HG03060 (cell line): ENCODE measurements around the gene STAG1.
A peak's percentile ranks its signal among the peaks of the same experiment; 100 is the strongest.
"Not testable (repeated sequence)": the region's sequence is repeated elsewhere in the genome, so short reads cannot be mapped to it uniquely, and the experiment has no call there.

Experiments used
- ATAC-seq: cut with Tn5 transposase; IDR thresholded peaks from one replicate; pipeline ENCODE4 v1.9.1; 2021; ENCODE audit warnings: low read depth, moderate number of reproducible peaks; ENCODE audit not compliant: unreplicated experiment

The STAG1 gene

DNA sequence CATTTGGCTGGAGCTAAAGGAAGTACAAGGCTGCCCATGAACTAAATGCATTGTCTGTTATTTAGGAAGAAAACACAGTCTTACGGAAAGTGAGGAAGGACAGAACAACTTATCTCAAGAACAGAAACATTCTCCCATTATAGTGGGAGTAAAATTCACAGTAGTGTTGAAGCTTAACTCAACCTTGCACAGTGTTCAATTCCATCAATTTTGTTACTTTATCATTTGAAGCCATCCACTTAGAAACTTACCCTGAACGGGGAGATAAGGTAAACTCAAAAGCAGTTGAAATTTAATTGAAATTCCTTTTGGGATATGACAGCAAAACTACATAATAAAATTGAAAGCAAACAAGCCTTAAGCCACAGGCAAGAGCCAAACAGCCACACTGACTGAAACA lies 315.1 kb downstream of the STAG1 start:
- no peak for ATAC-seq

DNA sequence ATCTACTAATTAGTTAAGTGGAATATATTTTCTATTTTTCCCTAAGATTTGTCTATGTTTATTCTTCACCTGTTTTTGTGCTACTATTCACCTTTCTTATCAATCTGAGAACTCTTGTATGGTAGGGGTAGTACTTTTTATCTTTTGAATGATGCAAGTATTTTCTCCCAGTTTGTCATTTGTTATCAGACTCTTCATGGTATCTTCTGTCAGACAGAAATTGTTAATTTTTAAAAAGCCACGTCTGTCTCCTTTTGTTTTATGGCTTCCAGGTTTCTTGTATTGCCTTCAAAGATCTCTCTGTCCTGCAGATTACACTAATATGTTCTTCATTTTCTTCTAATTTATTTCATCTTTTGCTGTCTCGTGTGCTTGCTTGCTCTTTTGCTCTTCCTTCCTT lies 317.7 kb downstream of the STAG1 start:
- ATAC-seq = no peak

DNA sequence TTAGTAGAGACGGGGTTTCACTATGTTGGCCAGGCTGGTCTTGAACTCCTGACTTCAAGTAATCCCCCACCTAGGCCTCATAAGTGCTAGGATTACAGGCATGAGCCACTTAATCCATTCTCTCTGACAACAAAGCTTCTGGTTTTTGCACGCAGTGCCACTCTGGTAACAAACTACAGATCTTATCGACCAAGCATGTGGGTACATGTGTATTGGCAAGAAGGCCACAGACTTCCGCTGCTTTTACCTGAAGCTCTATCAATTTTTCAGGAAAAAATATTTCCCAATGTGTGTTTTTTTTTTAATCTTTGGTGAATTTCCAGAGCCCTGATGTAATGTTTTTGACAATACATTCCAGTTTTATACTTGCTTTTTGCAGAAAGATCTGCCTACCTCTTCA lies 319.5 kb downstream of the STAG1 start:
- ATAC-seq = no peak

DNA sequence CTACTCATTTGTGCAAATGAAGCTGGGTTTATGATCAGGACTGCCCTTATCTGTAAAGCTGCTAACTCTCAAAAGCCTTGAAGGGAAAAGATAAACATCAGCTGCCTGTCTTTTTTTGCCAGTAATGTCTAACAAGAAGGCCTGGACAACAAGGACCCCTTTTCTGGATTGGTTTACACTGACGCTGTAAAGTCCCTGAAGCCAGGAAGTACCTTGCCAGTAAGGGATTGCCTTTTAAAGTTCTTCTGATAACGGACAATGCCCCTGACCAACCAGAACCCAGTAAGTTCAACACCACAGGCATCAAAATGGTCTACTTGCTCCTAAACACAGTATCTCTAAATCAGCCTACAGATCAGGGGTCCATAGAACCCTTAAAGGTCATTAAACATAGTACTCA lies 324.0 kb downstream of the STAG1 start:
- ATAC-seq = no peak

DNA sequence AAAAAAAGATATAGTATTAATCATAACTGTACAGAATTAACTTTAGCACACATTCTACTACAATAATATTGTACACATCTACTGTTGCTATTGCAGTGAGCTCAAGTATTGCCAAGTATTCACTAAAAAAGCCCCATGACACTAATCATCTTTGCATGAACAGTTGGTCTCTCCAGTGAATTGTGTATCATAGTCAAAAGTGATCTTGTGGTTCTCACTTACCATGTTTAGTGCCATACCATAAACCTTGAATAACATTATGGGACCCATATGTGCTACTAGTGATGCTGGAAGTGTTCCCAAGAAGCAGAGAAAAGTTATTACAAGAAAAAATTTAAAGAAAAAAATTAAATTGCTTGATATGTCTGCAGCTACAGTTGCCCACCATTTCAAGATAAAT lies 324.9 kb downstream of the STAG1 start:
- ATAC-seq = no peak

DNA sequence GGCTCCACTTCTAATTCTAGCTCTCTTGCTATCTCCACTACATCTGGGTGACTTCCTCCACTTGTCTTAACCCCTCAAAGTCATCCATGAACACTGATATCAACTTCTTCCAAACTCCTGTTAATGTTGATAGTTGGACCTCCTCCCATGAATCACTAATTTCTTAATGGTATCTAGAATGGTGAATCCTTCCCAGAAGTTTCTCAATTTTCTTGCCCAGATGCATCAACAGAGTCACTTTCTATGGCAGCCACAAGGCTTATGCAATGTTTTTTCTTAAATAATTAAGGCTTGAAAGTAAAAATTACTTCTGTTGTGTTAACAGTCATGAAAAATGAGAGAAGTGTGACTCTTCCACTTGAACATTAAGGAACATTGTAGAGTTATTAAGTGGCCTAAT lies 337.7 kb downstream of the STAG1 start:
- ATAC-seq = no peak

DNA sequence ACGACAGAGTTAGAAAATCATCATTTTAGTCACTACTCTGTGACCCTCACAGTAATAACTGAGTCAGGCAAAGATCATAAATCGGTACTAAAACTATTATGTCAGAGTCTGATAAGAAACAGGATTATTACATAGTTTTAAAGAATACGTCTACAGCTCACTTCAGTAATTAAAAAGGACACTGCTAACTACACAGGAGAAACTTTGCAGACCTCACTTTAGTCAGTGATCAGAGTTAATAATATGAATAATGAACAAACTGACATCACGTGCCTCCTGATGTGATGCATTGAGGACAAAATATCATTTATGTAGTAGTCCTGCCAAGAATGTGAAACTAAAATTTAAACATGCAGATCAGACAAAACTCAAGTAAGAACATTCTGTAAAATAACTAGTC lies 339.9 kb downstream of the STAG1 start:
- no peak for ATAC-seq

DNA sequence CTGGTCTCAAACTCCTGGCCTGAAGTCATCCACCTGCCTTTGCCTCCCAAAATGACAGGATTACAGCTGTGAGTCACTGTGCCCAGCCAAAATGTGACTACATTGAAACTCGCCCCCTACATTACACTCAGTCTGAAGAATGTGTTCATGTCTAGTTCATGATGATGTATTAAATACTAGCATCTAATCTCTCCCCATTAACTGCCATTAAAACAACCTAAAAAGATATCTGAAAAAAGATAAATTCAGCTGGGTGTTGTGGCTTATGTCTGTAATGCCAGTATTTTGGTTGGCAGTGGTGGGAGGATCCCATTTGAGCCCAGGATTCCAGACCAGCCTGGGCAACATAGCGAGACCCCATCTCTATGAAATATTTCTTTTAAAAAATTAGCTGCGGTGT lies 342.6 kb downstream of the STAG1 start:
- ATAC-seq = no peak

DNA sequence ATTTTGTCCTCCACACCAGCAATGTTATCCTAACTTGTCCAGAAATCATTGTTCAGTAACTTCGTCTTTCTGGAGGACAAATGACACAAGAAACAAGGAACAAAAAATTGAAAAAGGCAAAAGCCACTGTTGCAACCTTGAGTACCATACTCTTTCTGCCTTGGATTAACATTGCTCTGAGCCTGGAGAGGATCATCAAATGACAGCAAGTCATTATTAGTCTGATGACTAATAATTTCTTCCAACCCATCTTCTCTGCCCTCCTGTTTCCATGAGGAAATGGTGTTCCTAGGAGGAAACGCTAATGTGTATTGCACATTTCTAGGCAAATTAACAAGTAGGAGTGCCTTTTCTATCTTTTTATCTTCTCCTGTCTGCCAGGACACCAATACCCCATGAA lies 348.1 kb downstream of the STAG1 start:
- no peak for ATAC-seq

DNA sequence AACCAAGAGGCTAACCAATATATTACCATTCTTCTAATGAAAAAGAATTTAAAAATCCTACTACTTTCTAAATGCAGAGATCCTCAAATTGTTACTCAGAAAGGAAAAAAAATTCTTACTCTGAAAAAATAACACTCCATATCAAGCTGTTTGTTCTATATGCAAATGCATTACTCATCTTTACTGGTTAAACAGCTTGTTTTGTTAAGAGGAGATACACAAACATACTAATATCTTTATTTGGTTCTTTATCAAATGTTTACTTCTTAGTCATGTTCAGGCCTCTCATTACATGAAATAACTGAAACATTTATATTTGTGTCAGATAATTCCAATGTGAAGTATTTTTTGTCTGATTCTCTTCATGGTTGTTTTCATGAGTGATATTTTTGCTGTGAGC lies 355.3 kb downstream of the STAG1 start:
- ATAC-seq = no peak

DNA sequence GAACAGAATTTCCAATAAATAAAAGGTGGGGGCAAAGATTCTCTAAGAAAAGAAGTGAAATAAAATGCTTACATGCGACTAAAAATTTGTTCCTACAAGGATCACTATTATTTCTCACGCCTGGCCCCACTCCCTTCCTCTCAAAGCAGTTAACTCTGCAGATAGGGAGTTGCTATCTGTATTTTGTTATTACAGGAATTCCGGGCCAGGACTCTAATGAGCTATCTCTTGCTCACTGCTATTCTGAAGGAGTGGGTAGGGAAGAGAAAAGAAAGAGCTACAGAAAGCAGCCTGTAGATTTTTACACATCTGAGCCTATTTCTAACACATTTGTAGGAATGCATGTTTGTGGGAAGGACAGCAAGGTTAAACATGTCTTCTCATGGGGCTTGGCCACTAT lies 361.6 kb downstream of the STAG1 start:
- no peak for ATAC-seq

DNA sequence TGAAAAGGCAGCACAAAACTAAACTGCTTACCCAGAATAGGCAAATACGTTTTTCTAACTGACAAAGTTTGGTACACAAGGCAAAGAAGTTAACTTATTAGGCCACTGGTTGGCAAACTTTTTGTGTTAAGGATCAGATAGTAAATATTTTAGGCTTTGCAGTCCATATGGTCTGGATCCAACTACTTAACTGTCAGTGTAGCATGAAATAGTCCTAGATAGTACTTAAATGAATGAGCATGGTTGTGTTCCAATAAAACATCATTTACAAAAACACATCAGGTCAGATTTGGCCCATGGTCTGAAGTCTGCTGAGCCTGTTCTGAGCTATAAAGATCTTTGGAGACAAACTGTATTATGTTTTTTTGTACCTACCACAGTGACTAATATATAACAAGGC lies 365.1 kb downstream of the STAG1 start:
- ATAC-seq = no peak

DNA sequence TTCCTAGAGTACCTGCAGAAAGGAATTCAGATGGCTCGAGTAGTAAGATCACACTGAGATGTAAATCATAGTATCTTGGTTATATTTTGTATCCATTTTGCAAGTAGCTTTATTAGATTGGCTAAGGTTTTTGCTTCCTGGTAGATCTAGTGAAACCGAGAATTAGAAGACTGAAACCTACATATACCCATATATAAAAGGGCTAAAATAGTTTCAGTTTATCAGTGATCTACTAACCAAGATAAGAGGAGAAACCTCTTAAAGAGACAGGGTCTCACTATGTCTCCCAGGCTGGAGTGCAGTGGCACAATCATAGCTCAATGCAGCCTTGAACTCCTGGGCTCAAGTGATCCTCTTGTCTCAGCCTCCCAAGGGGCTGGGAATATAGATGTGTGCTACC lies 366.7 kb downstream of the STAG1 start:
- peak; percentile 75 for ATAC-seq

DNA sequence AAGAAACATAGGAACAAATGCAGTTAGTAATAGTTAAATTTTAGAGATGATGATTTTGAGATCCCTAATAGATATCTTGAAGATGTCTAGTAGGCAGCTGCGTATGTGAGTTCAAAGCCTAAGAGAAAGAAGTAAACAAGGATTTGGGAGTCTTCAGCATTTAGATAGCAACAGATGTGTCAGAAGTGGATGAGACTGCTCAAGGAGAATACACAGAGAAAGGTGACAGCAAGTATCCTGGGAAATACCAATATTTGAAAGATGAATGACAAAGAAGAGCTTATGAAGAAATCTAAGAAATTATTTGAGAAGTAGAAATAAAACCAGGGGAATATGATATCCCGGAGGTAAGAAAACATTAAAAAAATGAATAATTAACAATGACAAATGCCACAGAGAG lies 371.1 kb downstream of the STAG1 start:
- no peak for ATAC-seq

DNA sequence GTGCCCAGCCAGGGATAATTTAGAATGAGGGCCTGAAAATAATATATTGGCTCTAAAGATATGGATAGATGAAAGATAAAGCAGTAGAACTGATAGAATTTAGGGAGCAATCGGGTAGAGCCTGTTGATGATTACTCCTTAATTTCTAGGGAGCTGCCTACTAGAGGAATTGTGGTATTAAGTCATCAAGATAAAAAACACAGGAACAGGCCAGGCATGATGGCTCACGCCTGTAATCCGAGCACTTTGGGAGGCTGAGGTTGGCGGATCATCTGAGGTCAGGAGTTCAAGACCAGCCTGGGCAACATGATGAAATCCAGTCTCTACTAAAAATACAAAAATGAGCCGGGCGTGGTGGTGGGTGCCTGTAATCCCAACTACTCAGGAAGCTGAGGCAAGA lies 371.6 kb downstream of the STAG1 start:
- no peak for ATAC-seq

DNA sequence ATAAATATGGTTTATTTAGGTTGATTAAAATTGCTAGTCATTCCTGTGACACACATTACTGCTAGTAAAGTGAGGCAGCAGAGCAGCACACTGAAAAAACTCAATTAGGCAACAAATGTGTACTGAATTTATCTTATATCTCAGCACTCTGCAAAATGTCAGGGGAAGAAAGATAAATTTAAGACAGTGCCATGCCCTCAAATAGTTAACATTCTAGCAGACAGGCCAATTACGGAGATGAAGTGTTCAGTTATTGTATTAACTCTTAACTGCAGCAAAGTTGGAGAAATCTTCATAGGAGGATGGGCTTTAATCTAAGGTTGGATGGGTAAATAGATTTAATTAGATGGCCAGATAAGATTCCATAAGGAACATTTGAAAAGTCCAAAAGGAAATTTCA lies 374.2 kb downstream of the STAG1 start:
- no peak for ATAC-seq

DNA sequence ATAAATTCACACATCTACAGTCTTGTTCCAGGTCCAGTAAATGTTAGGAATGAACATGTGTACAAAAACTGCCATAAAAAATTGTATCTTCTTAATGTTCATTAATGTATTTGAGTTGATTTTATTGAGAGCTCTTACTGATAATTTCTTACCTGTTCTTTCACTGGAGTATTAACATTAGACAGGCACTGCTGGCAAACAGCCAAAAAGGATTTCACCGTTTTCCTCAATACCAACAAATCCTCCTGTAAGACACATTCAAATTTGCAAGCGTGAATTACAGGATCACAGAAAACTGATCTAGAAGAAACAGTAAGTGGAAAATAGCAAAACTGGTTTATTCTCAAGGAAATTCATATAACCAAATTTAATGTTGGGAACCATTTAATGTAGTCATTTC lies 374.7 kb downstream of the STAG1 start:
- ATAC-seq = no peak

DNA sequence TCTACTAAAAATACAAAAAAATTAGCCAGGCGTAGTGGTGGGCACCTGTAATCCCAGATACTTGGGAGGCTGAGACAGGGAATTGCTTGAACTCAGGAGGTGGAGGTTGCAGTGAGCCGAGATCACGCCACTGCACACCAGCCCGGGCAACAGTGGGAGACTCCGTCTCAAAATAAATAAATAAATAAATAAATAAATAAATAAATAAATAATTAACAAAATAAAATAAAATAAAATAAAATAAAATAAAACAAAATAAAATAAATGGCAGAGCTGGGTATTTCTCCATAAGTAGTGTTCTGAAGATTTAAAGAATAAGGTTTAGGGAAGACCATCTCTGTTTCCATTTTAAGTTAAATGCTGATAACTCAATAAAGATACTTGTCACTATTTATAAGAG lies 376.4 kb downstream of the STAG1 start:
- ATAC-seq = not testable (repeated sequence)

DNA sequence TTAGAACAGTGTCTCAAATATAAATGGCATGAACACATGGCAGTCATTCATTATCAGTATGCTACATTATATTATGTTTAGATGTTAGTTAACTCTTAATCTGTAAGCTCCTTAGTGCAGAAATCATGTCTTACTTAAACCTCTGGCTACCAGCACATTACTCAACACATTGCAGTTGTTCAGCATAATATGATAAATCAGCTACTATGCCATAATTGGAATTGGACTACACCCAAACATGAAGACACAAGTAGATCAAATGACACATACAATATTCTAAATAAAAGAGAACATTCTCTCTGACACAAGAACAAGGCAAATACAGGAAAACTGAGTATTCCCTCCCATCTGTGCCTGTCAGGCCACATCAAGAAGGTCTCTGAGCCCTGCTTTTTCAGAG lies 385.9 kb downstream of the STAG1 start:
- no peak for ATAC-seq

DNA sequence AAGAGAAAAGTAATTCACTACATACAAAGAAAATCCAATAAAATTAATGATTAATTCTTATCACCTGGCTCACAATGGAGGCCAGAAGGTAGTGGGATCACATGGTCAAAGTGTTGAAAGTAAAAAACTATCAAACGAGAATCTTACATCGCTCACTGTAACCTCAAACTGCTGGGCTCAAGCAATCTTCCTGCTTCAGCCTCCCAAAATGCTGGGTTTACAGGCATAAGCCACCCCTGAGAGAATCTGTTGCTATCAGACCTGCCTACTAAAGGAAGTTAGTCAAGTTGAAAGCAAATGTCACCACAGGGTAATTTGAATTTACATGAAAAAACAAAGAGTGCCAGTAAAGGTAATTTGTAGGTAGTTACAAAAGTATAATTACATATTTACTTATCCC lies 398.7 kb downstream of the STAG1 start:
- ATAC-seq = peak; percentile 60

DNA sequence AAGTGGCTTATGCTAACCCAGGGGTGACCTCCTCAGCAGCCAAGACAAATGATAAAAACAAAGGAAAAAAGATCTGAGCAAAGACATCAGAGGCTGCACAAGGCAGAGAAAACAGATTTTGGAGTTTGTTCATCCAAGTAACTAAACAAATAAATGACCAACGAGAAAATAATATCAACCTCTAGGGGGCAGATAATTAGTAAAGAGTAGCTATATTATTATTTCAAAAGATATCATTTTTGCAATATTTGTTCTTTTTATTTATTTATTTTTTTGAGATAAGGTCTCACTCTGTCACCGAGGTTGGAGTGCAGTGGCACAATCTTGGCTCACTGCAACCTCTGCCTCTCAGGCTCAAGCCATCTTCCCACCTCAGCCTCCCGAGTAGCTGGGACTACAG lies 400.3 kb downstream of the STAG1 start:
- no peak for ATAC-seq

DNA sequence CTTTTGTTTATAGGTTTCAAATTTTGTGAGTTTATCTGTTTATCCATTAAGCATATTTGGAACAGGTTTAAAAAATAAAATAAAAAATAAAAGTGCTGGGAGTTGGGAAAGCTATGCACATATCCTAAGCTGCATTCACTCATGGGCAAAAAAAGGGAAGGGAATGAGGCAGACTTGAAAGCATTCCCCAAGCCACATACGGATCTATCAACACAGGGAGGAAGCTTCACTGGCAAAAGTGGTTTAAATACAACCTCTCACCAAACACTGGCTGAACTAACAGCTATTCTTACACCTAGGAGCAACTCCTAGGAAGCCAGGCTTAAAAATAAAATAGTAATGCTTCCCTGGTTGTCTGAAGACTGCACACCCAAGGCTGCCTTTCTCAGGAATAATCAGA lies 400.8 kb downstream of the STAG1 start:
- no peak for ATAC-seq

DNA sequence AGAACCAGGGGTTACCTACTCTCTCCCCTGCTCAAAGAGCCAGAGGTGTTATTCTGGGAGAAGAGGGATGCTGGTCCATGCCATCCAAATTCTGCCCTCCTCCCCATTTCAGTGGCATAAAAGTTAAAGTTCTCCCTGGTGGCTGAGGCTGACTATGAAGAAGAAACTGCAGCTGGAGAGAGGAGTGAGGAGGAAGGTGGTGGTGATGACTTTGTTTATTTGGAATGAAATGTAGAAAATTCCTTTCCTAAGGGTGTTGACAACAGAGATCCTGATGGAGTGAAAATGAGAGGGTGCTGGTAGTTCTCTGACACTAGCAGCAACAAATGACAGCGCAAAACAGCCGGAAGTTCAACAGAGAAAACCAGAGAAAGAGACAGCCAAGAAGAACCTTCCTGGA lies 401.6 kb downstream of the STAG1 start:
- ATAC-seq = no peak

DNA sequence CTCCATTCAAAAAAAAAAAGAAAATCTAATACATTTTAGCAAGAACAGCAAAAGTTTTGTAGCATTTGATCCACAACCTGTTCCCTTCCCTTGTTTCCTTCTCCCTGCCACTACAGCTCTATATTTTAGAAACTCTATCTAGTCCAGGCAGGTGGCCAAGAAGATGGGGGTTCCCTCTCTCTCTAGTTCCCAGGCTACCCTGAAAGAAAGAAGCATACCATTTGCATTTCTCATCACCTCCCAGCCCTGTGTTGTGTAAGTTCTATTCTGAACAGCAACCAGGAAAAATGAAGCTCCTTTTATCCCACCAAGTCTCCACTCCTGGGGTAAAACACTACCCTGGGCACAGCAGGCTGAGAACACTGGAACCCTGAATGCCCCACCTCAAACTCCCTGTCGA lies 402.0 kb downstream of the STAG1 start:
- no peak for ATAC-seq
